HG03571 (cell line): Measurements from ENCODE around the gene ERBB4.
"Not testable (repeated sequence)": the region's sequence is repeated elsewhere in the genome, so short reads cannot be mapped to it uniquely, and the experiment has no call there.

Experiments used
- ATAC-seq: cut with Tn5 transposase; IDR thresholded peaks from one replicate; pipeline ENCODE4 v1.9.1; 2021; ENCODE audit not compliant: unreplicated experiment

ERBB4 gene

DNA sequence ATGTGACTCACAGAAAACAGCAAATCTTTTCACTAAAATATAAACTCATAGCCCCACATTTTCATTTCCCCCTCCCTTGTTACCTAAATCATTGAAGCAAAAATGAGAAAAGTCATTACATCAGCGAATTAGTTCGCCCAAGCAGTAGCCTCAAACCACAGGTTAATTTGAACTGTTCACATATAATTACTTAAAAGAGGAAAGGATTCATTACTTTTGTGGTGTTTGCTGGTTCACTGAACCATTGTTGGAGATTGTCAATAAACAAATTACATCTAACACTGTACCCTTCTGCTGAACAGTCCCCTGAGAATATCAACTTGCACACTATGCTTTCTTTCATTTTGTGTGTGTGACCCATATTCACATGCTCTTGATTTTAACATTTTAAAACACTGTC, 238.7 kb downstream of the ERBB4 start:
- ATAC-seq, result no peak

DNA sequence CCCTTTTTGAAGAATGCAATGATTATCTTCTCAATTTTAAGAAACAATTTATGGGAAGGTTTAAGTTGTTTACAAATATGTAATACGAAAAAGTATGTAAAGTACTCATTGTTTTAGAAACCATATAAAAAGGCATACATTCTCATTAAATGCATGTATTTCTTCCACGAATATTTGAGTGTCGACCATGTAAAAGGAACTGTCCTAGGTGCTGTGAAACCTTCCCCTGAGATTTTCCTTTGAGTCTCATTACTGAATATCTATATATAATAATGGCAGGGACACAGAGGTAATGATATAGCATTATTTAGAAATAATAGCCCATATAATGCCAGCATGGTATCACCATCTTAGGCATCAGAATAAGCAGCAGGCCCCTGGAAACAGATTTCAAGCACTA, 239.3 kb downstream of the ERBB4 start:
- no peak for ATAC-seq

GRCh38 chr2:212295571-212295970, 243.0 kb downstream of the ERBB4 start:
- no peak for ATAC-seq

- no peak for ATAC-seq
These were observed 243.8 kb downstream of the ERBB4 start for GRCh38 chr2:212294816-212295215.

DNA sequence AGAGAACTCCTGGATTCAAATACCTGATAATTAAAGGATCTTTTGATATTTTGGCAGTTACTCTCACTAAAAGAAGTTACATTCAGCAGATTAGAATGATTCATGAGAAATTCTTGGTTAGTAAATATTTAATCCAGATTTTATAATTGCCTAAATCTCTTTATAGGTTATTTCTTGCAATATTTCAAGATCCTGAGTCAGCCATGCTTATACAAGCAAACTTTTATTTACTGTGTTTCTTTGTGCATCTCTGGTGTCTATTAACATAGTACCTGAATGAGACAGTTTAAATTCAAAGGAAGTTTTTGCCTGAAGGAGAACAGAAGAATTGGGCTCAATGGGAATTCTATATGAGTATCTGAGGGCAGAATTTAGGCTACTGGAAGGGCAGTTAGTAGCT, 249.3 kb downstream of the ERBB4 start:
- no peak for ATAC-seq

GRCh38 chr2:212288308-212288707, 250.3 kb downstream of the ERBB4 start:
- no peak for ATAC-seq

DNA sequence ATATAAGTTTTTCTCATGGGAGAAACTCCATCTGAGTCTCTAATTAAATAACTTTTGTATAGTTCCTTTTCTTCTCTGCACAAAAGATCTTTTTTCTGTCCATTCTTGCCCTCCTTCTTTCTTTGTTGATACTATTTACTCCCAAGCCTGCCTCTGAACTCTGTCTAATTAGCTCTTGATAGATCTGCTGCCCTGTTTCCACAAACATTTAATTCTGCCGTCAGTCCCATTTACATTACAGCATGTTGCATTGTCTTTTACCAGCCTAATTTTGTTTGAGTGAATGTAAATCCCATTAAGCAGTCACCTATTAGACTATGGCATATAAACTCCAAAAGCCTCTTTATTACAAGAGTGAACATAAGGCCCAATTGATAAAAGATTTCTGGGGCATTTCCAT, 254.4 kb downstream of the ERBB4 start:
- no peak for ATAC-seq

GRCh38 chr2:212282671-212283261, 255.8 kb downstream of the ERBB4 start:
- no peak for ATAC-seq

DNA sequence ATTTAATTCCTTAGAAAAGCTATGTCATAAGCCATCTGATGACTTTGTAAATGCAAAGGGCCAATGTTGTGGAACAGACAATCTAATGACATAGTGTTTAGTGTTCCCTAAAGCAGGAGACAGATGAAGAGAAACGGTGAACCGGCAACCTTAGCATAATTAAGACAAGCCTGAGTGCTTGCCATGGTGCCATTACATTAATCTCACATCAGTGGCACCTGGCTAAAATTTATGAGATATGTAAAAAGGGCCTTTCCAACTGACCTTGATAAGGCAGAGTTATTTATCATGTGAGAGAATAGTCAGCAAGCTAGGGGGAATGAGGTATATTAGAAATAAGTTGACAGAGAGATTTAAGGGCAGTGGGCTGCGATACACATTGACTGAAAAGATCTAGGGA, 261.8 kb downstream of the ERBB4 start:
- ATAC-seq, result no peak

- no peak for ATAC-seq
These were observed 264.4 kb downstream of the ERBB4 start for GRCh38 chr2:212274215-212274614.

- ATAC-seq, result no peak
These were observed 267.0 kb downstream of the ERBB4 start for GRCh38 chr2:212271583-212271982.

- ATAC-seq, result no peak
These were observed 269.6 kb downstream of the ERBB4 start for GRCh38 chr2:212269005-212269404.

DNA sequence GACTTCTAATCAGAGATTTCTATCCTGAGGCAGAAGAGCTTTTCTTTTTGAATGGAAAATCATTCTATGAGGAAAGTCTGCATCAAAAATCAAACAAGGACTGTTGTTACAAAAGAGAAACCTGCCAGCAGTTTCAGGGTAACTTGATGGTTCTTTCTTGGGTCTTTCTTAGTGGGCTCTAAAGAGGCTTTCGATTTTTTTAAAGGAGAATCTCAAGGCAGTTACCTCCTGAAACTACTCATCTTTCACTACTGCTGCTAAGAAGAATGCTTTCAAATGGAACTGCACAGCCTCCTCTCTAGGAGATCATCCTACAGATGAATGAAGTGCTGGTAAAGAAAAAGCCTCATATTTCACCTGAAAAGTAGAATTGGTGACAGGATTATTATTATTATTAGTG, 272.3 kb downstream of the ERBB4 start:
- no peak for ATAC-seq

GRCh38 chr2:212265777-212266176, 272.8 kb downstream of the ERBB4 start:
- no peak for ATAC-seq

DNA sequence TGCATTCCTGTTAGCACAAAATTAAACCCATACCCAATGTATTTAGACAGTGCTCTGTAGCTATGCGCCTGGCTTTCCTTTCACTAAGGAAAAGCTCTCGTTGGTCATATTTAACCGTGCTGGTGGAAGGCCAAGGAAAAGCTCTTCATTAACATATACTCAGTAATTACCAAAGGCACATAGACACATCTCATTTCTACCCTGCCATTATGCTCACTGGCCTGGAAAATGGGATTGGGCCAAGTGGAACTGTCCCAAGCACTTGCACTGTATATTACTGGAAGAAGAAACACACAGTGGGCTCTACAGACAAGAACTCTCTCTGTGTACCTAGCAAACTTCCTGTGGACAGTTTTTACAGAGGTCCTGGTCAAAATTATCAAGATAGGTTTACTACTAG, 274.4 kb downstream of the ERBB4 start:
- ATAC-seq, result no peak

GRCh38 chr2:212259226-212259625, 279.4 kb downstream of the ERBB4 start:
- no peak for ATAC-seq

- no peak for ATAC-seq
These were observed 284.3 kb downstream of the ERBB4 start for GRCh38 chr2:212254339-212254738.

GRCh38 chr2:212249451-212249850, 289.2 kb downstream of the ERBB4 start:
- ATAC-seq, result no peak

DNA sequence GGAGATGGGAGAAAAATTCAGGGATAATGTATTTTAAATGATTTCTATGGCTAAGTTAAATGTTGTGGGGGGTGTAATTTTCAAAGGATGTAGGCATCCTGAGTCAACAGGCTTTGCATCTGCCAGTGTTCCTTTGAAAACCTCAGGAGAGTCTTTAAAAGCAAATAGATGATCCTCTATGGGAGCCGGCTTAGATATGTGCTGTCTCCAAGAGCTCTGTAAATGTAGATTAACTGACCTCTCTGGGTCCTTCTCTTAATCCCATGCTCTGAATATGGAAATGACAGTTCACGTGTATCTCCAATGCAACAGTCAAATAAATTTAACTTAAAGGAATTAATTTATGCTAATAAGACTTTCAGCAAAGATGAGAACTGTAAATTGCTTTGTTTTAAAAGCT, 292.7 kb downstream of the ERBB4 start:
- ATAC-seq, result no peak

GRCh38 chr2:212242724-212243123, 295.9 kb downstream of the ERBB4 start:
- no peak for ATAC-seq

GRCh38 chr2:212238152-212238551, 300.4 kb downstream of the ERBB4 start:
- not testable (repeated sequence) for ATAC-seq

DNA sequence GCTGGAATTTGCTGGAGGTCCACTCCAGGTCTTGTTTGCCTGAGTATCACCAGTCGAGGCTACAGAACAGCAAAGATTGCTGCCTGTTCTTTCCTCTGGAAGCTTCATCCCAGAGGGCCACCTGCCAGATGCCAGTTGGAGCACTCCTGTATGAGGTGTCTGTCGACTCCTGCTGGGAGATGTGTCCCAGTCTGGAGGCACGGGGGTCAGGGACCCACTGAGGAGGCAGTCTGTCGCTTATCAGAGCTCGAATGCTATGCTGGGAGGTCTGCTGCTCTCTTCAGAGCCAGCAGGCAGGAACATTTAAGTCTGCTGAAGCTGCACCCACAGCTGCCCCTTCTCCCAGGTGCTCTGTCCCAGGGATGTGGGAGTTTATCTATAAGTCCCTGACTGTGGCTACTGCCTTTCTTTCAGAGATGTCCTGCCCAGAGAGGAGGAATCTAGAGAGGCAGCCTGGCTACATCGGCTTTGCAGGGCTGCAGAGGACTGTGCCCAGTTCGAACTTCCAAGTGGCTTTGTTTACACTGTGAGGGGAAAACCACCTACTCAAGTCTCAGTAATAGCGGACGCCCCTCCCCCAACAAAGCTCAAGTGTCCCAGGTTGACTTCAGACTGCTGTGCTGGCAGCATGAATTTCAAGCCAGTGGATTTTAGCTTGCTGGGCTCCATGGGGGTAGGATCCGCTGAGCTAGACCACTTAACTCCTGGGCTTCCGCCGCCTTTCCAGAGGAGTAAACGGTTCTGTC, 301.1 kb downstream of the ERBB4 start:
- no peak for ATAC-seq

DNA sequence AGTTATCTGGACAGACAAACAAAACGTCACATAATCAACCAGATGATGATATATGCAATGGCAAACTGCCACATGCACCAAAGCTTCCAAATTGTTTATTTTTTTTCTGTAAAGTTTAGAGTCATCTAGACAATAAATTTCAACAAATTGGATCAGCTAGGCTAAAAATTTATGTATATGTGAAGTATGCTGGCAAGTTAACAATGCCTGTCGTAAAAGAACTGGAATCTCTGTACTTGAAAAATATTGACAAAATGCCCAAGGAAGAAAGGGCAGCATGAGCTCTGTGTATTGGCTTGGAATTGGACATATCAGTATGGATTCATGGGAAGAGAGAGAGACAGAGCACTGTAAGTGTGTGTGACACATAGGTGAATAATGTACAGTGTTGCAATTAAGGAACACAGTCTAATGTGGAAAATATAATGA, 309.8 kb downstream of the ERBB4 start:
- ATAC-seq, result no peak
